DMS153 treated with DMSO at 0.1 percent for 48 hours (cell line): ENCODE data around the gene THG1L.
"Not testable (repeated sequence)": the region's sequence is repeated elsewhere in the genome, so short reads cannot be mapped to it uniquely, and the experiment has no call there.

Source experiments
- DNase-seq: peaks from one replicate; lab custom pipeline; 2025; ENCODE audit not compliant: unreplicated experiment; lab: John Stamatoyannopoulos, UW

Gene THG1L

GRCh38 chr5:157726607-157727006, 4.6 kb upstream of the THG1L start:
- not testable (repeated sequence) for DNase-seq

- DNase-seq: not testable (repeated sequence)
These were observed 3.4 kb upstream of the THG1L start for GRCh38 chr5:157727858-157728257.

GRCh38 chr5:157729858-157730257, 1.4 kb upstream of the THG1L start:
- no peak for DNase-seq

- DNase-seq: no peak
These were observed 334 bp upstream of the THG1L start for GRCh38 chr5:157730900-157731271.

- no peak for DNase-seq
These were observed 902 bp downstream of the THG1L start for GRCh38 chr5:157732130-157732514.

- DNase-seq: no peak
These were observed 1.5 kb downstream of the THG1L start for GRCh38 chr5:157732596-157733262.

- DNase-seq: no peak
These were observed 3.2 kb downstream of the THG1L start for GRCh38 chr5:157734436-157734835.

- no peak for DNase-seq
These were observed 4.8 kb downstream of the THG1L start for GRCh38 chr5:157735991-157736390.

GRCh38 chr5:157739388-157740228, 8.4 kb downstream of the THG1L start:
- no peak for DNase-seq

- DNase-seq: no peak
These were observed 9.0 kb downstream of the THG1L start for GRCh38 chr5:157740229-157740610.

- no peak for DNase-seq
These were observed 9.9 kb downstream of the THG1L start for GRCh38 chr5:157741131-157741530.

GRCh38 chr5:157743163-157744050, 12.2 kb downstream of the THG1L start, which contains the start of gene LSM11:
TSS of gene LSM11 (plus strand) at chr5:157743712. CDS start at chr5:157743751, 39 bp downstream.
- DNase-seq: peak; percentile 31

- DNase-seq: no peak
These were observed 13.1 kb downstream of the THG1L start for GRCh38 chr5:157744051-157745011.

GRCh38 chr5:157745041-157745456, 13.8 kb downstream of the THG1L start:
- no peak for DNase-seq

- DNase-seq: no peak
These were observed 16.0 kb downstream of the THG1L start for GRCh38 chr5:157747173-157747740.

GRCh38 chr5:157747766-157748700, 16.8 kb downstream of the THG1L start:
- no peak for DNase-seq

- no peak for DNase-seq
These were observed 17.7 kb downstream of the THG1L start for GRCh38 chr5:157748760-157749461.

- DNase-seq: no peak
These were observed 18.2 kb downstream of the THG1L start for GRCh38 chr5:157749462-157749799.
